KBM-7 (cell line): Measurements from ENCODE around the gene RCBTB2.

Experiments used
- DNase-seq: peaks from one replicate; pipeline ENCODE4 v3.0.0-alpha.2; 2015
- in situ Hi-C: fragments of 300-500 bp; cut with MboI; formaldehyde crosslinking; loops from 2 replicates; pipeline ENCODE4 v1.14.3; 2020; ENCODE audit warnings: low sequenced_read_pairs, low pct_unique_long_range_greater_than_20kb, mixed read lengths

RCBTB2 gene

DNA sequence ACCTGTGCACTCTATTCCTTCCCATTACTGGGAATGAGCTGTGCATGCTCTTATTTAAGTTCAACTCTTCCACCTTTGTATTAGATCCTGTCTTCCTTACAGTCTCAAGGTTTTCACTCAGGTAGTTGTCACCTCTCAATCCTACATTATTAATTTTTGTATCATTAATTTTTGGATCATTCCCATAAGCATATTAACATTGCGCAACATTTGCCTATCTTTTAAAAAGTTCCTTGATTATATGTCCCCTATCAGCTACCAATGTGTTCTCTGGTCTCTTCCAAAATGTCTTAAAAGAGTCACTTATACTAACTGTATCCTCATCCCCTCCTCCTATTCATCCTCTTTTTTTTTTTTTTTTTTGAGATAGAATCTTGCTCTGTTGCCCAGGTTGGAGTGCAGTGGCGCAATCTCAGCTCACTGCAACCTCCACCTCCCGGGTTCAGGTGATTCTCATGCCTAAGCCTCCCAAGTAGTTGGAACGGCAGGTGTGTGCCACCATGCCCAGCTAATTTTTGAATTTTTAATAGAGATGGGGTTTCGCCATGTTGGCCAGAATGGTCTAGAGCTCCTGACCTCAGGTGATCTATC lies 2.1 kb upstream of the RCBTB2 start:
- DNase-seq: no peak
- in situ Hi-C loops: no loop called here

DNA sequence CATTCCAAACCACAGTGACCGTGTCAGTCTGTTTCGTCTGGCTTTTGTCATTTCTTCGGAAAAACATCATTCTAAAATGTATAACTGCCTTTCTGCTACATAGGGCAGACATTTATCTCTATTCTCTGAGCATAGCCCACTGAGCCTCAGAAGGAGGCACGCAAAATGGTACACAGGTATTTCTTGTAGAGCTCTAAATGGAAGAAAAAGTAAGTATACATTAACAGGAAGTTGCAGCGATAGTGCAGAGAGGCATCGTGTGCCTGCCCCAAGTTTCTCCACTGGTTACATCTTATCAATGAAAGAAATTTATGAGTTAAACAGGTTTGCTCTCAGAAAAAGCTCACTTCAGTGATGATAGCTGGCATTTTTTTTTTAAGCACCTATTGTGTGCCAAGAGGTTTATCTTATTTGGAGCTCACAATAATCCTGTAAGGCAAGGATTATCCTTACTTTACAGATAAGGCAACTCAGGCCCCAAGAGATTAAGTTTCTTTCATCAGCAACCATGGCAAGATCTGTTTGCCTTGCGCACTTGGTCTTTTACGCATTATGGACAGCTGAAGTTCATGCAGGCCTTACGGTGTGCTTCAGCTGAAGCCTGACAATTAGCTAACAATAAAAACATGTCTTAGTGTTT lies 1.2 kb upstream of the RCBTB2 start:
- in situ Hi-C loops: no loop called here
- DNase-seq: peak; percentile 56

DNA sequence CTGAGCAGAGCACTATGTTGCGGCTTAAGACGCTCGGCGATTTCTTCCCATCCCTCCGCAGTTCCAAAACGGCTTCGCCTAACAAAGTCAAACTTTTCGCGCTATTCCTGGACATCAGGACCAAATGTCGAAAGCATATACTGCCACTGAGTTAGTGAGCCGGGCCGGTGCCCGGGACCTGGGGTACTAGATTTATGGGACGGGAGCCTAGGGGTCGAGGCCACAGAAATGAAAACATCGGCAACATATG lies 699 bp downstream of the RCBTB2 start:
- no peak for DNase-seq

DNA sequence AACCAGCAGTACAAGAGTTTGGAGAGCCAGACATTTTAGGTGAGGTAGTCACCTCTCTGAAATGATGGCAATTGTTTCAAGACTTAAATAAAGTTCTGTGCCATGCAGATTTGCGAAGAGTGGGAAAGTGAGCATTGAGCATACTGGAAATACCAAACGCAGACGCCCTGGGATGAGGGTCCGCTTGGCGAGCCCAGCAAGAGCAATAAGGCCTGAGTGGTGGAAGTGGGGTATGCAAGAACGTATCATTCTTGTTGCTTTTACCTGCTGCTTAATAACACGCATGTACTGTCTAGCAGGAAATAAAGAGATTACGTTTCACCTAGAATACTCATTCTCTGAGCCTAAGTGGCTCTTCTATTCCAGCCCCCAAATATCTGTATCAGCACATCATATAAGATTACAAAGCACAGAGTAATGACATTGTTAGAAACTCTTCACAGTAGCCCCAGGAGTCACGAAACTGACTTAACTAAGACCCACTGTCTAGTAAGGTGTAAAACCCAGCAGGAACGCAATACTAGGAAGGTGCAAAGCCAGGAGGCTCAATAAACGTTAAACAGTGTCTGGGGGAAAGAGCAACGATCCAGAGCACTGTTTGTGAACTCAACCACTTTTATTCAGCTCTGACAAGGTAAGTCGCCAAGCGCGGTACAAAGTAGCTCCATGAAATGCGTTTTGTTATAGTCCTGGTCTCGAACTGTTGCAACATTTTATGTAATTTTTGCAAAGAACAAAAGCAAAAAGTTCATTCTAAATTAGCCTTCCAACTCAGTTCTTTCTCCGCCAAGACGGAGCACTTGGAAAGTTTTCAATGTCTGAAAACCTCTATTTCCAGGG lies 1.2 kb downstream of the RCBTB2 start:
- no peak for DNase-seq
- in situ Hi-C loops: no loop called here

More for the DNA sequence above, 699 bp downstream of the RCBTB2 start:
- in situ Hi-C loops: no loop called here

DNA sequence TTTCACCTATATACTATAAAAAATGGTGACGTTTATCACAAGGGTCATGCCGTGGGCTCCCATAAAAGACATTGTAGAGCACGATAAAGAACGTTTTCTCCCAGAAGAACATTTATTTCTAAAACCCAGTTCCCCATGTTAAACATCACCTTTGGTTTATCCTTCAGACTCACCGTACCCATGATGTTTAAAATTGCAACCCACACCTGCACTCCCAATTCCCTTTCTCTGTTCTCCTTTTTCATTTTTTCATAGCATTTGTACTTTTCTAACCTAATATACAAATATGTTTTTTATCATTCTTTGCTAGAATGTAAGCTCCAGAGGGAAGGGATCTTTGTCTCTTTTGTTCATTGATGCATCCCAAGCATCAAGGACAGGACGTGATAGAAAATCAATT lies 2.0 kb downstream of the RCBTB2 start:
- no peak for DNase-seq
- in situ Hi-C loops: no loop called here

DNA sequence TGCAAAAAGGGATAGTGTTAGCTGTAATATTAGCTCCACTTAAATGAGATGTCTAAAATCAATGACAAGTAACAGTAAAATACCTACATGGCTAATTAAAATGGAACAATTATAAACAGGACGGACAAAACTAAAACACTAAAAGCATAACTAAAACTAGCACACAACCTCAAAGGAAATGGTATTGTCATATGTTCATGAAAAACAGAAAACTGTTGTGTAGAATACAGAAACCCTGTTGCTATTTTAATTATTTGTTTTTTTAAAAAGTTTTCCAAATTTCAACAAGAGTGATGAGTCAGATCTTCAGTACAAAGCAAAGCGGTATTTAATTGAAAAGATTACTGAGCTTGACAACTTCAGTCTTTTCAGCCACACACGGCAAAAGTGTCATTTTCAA lies 4.2 kb downstream of the RCBTB2 start:
- in situ Hi-C loops: no loop called here
- DNase-seq: no peak

DNA sequence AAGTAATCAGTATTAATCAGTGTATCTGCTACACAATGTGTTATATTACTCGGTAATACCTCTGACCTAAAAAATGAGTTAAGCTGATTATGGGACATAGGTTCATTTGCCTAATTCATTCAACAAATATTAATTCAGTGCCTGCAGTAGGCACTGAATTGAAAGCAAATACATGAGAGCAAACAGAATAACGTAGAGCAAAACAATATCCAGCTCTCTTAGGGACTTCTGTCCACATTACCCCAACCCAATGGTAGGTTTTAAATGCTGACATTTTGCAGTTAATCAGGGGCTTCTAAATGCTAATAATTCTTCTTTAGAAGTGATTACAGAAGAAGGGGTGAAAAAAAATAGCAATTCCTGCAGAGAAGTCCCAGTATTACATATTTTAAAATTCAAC lies 4.9 kb downstream of the RCBTB2 start:
- no peak for DNase-seq
- in situ Hi-C loops: no loop called here

DNA sequence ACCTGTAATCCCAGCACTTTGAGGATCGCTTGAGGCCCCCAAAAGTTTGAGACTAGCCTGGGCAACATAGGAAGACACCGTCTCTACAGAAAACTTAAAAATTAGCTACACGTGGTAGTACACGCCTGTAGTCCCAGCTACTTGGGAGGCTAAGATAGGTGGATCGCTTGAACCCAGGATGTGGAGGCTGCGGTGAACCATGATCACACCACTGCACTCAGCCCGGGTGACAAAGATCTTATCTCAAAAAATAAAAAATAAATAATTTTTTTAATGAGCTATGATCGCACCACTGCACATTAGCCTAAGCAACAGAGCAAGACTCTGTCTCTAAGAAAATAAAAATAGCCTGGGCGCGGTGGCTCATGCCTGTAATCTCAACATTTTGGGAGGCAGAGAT lies 6.6 kb downstream of the RCBTB2 start:
- in situ Hi-C loops: no loop called here

DNA sequence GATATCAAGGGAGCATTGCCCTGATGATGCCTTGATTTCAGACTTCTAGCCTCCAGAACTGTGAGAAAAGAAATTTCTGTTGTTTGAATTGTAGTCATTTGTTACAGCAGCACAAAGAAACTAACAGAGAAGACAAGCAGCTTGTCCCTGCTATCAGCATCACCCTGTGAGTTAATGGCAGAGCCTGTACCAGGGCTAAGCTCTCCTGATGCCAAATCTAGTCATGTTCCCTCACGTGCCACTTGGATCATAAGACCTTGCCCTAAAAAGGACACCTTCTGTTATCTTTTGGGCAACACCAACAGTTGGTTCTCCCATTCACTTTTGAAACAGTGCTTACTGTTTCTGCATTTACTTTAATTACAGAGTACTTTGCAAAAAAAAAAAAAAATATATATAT lies 14.8 kb downstream of the RCBTB2 start:
- in situ Hi-C loops: no loop called here
- DNase-seq: no peak

More for the DNA sequence above, 6.6 kb downstream of the RCBTB2 start:
- DNase-seq: no peak

DNA sequence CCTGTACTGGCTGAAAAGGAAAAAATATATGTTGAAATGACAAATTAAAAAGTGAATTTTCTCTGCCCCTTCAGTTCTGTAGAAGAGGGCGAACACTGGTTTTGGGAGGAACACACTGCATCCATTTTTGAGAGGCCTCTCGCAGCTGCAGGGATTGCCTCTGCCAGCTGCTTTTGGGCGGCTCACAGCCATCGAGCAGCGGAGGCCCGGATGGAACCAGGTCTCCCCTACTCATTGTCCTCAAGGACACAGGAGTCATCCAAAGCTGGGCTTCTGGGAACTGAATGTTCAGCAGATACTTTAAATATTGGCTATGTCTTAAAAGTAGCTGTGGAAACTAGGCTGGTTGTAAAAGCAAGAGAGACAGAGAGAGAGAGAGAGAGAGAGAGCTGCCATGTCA lies 17.1 kb downstream of the RCBTB2 start:
- in situ Hi-C loops: no loop called here
- no peak for DNase-seq

DNA sequence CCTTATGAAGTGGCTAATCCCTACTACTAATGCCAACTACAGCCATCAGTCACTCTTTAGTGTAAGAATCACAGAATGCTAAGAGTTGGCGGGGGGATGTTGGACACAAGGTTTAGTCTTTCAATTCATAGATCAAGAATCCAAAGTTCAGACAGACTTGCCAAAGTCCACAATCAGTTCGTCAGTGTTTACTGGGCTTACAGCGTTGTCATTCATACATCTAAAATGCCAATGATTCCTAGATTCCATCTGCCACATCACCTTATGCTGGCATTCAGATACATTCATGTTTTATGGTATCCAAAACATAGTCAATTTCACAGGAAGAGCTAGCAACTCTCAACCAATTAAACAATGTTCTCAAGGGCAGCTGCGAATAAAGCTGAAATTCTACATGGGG lies 18.1 kb downstream of the RCBTB2 start:
- DNase-seq: no peak
- in situ Hi-C loops: no loop called here

DNA sequence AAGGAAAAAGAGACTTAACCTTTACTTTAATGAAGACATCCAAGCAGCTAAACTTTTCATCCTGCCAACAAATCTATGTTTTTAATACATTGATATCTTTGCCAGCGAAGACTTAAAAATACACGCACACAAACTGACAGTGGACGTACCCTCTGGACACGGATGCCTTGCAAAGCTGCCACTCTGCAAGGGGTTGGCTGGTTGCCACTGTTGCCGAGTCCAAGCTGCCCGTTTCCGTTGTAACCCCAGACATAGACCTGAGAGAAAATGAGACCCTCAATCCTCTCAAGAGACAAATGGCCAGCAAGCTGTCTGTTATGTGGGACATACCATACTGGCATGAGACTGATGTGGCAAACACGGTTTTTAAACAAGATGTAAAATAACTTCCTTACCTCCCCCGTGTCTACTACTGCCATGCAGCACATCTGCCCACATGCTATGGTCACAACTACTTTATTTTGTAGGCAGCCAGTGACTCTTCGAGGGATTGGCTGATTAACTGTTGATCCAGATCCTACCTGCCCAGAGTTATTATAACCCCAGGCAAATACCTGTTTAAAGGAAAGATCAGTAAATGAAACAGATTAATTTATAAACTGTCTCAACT lies 21.2 kb downstream of the RCBTB2 start:
- in situ Hi-C loops: no loop called here
- no peak for DNase-seq

DNA sequence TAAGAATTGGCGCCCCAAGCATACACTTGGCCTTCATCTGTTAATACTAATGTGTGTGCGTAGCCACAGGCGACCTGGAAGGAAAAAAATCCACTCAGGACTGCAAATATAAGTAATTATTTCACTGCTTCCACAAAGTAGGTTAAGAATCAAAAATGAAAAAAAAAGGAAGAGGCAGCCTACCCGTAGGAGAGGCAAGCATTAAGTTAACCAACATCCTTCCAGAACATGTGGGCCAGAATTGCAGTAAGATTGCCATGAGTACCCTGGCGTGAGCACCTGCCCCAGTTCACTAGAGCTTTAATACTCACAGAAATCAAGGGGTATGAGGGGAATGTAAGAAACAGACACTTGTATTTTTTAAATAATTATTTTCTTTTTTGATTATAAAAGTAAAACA lies 22.2 kb downstream of the RCBTB2 start:
- in situ Hi-C loops: no loop called here
- DNase-seq: no peak

DNA sequence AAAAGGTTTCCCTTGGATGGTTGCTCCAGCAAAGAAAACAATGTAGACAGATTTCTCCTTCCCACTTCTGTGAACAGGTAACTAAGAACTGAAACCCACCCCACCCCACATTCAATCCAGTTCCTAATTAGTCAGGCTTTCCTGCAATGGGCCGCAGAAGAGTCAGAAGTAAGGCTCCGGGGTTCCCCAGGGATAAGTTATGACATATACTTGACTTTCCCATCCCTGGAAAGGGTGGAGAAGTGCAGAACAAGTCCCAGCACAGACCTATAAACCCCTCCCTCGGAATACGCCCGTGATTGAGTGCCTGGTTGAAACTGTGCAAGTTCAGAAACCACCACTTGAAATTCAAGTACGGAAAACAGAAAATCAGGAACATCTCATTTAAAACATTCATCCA lies 24.9 kb downstream of the RCBTB2 start:
- no peak for DNase-seq
- in situ Hi-C loops: no loop called here

DNA sequence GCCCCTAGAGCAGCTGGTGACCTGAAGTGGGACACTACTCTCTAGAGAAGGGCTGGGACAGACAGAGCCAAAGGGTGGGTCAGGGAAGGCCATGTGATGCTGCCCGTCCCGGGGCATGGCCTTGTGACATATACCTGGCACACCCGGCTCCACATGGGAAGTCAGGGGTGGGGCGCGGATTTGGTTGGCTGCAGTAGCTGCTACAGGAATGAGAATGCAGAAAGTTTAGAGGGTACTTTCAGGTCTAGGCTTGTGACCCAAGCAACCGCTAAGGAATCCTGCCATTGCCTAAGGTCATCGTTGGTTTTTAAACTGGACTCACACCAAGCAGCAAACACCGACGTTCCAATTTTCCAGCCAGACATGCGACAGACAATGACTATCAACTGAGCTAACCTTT lies 25.9 kb downstream of the RCBTB2 start:
- in situ Hi-C loops: no loop called here
- no peak for DNase-seq

DNA sequence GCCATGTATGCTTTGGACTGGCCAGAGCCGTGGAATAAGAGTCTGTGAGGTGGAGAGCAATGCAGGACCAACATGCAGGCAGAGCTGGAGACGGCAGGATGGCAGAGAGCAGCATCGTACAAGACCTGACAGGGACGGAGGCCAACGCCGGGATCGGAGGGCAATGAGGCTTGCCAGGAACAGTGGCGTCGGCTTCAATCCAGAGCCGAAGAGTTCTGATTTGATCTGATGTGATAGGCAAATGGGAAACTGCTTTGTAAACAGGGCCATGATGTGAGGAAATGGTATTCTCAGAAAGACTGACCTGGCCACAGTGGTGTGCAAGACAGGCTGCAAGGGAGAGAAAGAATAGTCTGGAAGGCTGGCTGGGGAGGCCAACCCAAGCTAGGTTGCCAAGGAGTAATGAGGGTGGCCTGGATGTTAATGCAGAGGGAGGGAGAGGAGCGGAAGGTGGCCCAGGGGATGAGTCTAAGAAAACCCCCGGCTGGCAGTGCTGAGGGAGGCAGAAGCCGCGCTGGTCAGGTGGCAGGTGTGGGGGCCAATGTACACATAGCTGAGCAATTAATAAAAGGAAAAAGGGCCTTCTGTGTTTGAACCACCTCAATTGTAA lies 26.7 kb downstream of the RCBTB2 start:
- in situ Hi-C loops: no loop called here
- DNase-seq: no peak

DNA sequence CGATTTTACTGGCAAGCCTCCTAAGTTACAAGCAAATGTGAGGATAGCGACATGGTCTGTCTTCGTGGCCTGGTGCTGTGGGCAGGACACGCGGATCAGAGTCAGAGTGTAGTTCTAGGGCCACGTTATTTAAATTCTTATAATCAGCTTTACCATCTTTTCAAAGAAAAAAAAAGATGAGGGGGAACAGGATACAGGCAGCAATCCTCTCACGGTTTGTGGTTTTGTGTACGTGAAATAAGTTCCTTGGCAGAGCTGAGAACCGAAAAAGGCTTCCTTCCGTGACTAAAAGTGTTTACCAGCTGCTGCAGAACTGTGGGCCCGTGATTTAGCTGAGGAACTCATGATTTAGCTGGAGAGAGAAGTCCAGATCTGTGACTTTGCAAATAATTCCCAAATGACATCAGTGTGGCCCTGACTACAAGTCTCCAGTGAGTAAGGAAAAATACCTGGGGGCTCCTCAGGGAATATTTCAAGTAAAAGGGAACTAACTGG lies 27.2 kb downstream of the RCBTB2 start:
- in situ Hi-C loops: no loop called here
- DNase-seq: peak; percentile 98

DNA sequence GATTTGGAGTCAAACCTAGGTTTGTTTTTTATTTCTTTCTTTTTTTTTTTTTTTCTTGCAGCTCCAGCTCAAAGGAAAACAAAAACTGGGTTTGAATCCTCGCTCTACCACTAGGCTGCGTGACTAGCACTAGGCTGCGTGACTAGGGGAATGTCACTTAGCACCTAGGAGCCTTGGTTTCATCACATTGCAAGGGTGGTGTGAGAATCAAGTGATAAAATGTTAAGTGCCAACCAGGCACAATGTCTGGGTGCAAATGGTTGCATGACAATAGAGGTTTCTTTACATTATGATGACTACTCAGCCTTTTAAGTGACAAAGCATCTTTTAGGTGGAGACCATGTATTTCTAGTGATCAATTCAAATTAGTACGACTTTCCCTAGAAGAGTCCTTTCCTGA lies 27.9 kb downstream of the RCBTB2 start:
- DNase-seq: no peak
- in situ Hi-C loops: no loop called here

DNA sequence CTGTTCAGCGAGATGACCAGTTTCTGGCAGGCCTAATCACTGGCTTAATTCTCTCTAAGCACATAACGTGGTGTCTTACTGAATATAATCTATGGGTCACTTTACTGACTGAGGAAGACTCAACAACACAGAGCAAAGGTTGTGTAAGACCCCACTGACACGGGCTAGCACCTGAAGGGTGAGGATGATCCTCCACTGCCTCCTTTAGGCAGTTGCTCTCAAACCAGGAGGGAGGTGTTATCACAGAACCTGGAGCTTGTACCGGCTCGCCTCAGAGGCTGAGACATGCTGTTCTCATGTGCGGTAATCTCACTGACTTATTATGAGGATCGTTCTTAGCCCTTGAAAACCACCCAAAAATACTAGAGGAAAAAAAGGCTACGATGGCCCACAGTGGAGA lies 28.3 kb downstream of the RCBTB2 start:
- DNase-seq: peak; percentile 44
- in situ Hi-C loops: no loop called here
